ENCODE results near the gene MTA1.

Gene MTA1

DNA sequence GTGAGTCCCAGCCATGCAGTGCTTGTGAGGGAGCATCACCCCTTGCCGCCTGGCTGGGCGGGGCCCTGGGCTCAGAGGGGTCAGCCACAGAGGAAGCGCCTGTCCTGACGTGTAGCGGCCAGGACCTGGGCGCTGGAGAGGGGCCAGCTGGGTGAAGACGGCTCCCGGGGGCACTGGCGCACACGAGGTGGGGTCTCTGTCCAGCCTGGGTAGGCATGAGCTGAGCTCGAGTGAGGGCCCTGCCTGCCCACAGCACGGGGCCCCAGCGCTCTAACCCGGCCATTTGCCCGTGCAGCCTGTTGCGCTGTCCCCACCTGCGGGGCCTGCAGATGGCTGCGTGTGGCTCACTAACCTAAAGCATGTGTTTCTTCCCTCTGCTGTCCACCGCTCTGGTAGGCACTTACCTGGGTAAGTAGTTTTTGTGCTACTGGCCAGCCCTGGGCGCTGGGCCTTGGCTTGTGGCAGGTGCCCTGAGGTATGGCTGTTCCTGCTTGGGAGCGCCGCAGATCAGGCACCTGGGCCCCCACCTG is 48.4 kb downstream of the MTA1 start:
- no peak for DNase-seq (ENCODE audit: low spot score)
- TF ChIP-seq, protein P1, sequence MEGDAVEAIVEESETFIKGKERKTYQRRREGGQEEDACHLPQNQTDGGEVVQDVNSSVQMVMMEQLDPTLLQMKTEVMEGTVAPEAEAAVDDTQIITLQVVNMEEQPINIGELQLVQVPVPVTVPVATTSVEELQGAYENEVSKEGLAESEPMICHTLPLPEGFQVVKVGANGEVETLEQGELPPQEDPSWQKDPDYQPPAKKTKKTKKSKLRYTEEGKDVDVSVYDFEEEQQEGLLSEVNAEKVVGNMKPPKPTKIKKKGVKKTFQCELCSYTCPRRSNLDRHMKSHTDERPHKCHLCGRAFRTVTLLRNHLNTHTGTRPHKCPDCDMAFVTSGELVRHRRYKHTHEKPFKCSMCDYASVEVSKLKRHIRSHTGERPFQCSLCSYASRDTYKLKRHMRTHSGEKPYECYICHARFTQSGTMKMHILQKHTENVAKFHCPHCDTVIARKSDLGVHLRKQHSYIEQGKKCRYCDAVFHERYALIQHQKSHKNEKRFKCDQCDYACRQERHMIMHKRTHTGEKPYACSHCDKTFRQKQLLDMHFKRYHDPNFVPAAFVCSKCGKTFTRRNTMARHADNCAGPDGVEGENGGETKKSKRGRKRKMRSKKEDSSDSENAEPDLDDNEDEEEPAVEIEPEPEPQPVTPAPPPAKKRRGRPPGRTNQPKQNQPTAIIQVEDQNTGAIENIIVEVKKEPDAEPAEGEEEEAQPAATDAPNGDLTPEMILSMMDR (IDR thresholded peaks at IDR 0.05; ENCODE audit: borderline replicate concordance, control extremely low read depth, extremely low read depth, insufficient read depth, missing control alignments): no peak
- in situ Hi-C loops (cut with MboI; ENCODE audit: low sequenced_read_pairs, unreplicated experiment): no loop called here

DNA sequence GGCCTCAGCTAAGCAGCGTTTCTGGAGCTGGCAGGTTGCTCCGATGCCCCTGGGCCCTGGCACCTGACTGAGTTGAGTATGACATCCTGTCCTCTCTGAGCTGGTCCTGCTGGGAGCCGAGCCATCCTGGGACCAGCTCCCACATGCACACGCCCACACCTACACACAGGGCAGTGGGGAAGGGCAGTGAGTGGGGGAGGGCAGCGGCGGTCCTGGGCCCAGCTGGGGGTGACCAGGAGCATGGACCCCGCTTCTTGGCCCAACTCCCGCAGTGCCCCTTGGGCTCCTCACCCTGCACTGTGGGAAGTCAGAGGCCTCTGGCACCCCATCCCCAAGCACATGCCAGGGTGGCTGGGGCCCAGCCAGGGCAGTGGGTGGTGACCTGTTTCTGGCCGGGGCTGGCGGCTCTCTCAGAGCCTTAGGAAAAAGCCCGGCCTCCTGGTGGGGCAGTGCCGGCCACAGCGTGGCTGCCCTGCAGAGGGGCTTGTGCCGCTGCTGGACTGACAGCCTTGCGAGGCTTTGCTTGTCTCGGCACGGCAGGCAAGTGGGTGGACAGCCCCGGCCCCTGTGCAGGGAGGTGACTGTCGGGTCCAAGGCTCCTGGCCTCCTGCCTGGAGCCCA is 49.1 kb downstream of the MTA1 start:
- in situ Hi-C loops (cut with MboI; ENCODE audit: low sequenced_read_pairs, unreplicated experiment): no loop called here
- DNase-seq (ENCODE audit: low spot score): no peak
- TF ChIP-seq, protein P1 (IDR thresholded peaks at IDR 0.05; ENCODE audit: borderline replicate concordance, control extremely low read depth, extremely low read depth, insufficient read depth, missing control alignments): no peak

DNA sequence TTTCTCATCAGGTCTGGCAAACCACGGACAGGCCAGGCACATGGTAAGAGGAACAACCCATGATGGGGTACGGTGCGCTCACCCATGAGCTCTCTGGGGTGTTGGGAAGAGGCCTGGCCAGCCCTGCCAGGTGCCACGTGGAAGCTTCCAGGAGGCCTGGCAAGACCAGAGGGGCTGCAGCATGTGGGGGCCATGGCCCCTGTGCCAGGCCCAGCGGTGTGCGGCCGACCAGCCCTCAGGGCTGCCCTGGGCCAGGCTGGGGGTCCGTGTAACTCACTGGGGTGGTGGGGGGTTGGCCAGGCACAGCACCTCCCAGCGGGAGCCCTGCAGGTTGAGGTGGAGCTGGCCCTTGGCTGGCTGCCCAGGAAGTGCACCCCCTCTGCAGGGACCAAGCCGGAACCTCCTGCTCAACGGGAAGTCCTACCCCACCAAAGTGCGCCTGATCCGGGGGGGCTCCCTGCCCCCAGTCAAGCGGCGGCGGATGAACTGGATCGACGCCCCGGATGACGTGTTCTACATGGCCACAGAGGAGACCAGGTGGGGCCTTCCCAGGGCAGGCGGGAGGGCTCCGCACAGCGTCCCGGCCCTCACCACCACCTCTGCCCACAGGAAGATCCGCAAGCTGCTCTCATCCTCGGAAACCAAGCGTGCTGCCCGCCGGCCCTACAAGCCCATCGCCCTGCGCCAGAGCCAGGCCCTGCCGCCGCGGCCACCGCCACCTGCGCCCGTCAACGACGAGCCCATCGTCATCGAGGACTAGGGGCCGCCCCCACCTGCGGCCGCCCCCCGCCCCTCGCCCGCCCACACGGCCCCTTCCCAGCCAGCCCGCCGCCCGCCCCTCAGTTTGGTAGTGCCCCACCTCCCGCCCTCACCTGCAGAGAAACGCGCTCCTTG is 50.1 kb downstream of the MTA1 start:
- DNase-seq (ENCODE audit: low spot score): no peak
- TF ChIP-seq, protein P1 (IDR thresholded peaks at IDR 0.05; ENCODE audit: borderline replicate concordance, control extremely low read depth, extremely low read depth, insufficient read depth, missing control alignments): no peak
- in situ Hi-C loops (cut with MboI; ENCODE audit: low sequenced_read_pairs, unreplicated experiment): no loop called here

DNA sequence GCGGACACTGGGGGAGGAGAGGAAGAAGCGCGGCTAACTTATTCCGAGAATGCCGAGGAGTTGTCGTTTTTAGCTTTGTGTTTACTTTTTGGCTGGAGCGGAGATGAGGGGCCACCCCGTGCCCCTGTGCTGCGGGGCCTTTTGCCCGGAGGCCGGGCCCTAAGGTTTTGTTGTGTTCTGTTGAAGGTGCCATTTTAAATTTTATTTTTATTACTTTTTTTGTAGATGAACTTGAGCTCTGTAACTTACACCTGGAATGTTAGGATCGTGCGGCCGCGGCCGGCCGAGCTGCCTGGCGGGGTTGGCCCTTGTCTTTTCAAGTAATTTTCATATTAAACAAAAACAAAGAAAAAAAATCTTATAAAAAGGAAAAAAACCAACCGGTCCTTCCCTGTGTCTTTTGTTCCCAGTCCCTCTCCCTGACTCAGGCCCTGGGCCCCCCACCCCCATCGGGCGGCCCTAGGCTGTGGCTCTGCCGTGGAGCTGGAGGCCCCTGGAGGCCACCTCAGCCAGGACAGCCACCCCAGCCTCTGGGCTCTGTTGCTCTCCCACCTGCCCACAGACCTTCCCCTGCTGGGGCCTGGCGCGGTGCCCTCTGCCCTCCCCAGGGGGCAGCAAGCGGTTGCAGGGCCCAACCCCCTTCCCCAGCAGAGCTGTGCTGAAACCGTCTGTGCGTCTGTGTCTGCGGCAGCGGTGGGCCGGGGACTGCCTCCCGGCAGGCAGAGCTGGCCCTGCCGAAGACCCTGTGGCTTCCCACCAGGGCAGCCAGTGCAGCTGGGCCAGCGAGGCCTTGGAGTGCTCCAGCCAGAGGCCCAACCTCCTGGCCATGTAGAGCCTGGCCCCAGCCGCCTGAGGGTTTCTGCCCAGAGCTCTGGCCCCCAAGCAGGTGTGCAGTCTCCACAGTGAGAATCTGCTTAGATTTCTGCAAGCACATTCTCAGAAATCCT is 51.0 kb downstream of the MTA1 start:
- in situ Hi-C loops (cut with MboI; ENCODE audit: low sequenced_read_pairs, unreplicated experiment): no loop called here
- DNase-seq (ENCODE audit: low spot score): no peak
- TF ChIP-seq, protein P1 (IDR thresholded peaks at IDR 0.05; ENCODE audit: borderline replicate concordance, control extremely low read depth, extremely low read depth, insufficient read depth, missing control alignments): no peak

DNA sequence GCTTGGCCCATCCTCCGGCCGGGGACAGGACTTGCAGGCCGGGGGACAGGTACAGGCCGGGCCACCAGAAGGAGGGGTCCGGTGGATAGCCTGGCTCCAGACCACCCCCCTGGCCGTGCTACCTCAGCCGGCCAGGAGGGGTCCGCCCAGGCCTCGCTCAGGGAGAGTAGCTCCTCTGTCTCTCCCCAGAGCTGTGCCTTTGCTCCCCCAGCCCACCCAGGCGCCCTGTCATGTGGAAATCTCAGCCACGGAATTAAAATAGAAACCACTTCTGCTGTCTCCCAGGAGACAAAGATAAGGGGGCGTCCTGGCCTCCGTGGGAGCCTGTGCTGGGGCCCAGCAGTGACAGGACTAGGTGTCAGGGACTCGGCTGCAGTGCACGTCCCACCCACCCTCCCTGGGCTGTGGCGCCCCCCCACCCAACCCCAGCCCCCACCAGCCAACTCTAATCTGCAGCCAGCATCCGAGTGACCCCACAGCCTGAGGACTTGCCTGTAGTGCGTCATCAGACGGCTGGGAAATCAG is 51.7 kb downstream of the MTA1 start:
- TF ChIP-seq, protein P1 (IDR thresholded peaks at IDR 0.05; ENCODE audit: borderline replicate concordance, control extremely low read depth, extremely low read depth, insufficient read depth, missing control alignments): no peak
- in situ Hi-C loops (cut with MboI; ENCODE audit: low sequenced_read_pairs, unreplicated experiment): no loop called here
- DNase-seq (ENCODE audit: low spot score): no peak
